Hindlimb muscle (tissue), 1 donor: ENCODE measurements around the gene ZNF546. TPM values are rescaled to one million over a fixed set of nuclear protein-coding genes. Genes with fewer than 3 reads are reported as not detected.
"Not testable (repeated sequence)": the region's sequence is repeated elsewhere in the genome, so short reads cannot be mapped to it uniquely, and the experiment has no call there.

Experiments
- DNase-seq: peaks from one replicate; pipeline ENCODE4 v3.0.0-alpha.2; 2013
- polyA plus RNA-seq: library from polyadenylated mRNA; unstranded; fragments of 120-200 nt; gene quantifications from one replicate; pipeline ENCODE4 v1.2.1, GENCODE V29; 2013; ENCODE audit not compliant: insufficient read length

The ZNF546 gene
- polyA plus RNA-seq: 4.4 TPM

- peak; percentile 92 for DNase-seq
These were observed at the start of gene ZNF546 for GRCh38 chr19:39996811-39997637. ZNF546 (plus strand) TSS chr19:39997060; CDS start chr19:39998327, 1,267 bp downstream.

GRCh38 chr19:39949026-39949747 is 47.7 kb upstream of the ZNF546 start:
- no peak for DNase-seq

GRCh38 chr19:39951065-39951650 is 45.7 kb upstream of the ZNF546 start:
- DNase-seq: no peak

- no peak for DNase-seq
These were observed 45.2 kb upstream of the ZNF546 start for GRCh38 chr19:39951686-39952085.

GRCh38 chr19:39953915-39954314 is 42.9 kb upstream of the ZNF546 start:
- DNase-seq: no peak

GRCh38 chr19:39957886-39958285 is 39.0 kb upstream of the ZNF546 start:
- DNase-seq: not testable (repeated sequence)

GRCh38 chr19:39958942-39959341 is 37.9 kb upstream of the ZNF546 start:
- DNase-seq: not testable (repeated sequence)

GRCh38 chr19:39959407-39959806 is 37.5 kb upstream of the ZNF546 start:
- DNase-seq: not testable (repeated sequence)

- DNase-seq: no peak
These were observed 33.0 kb upstream of the ZNF546 start for GRCh38 chr19:39963898-39964297.

- DNase-seq: no peak
These were observed 30.2 kb upstream of the ZNF546 start for GRCh38 chr19:39966617-39967016.

- no peak for DNase-seq
These were observed 29.3 kb upstream of the ZNF546 start for GRCh38 chr19:39967561-39967960.

- DNase-seq: no peak
These were observed 28.1 kb upstream of the ZNF546 start for GRCh38 chr19:39968789-39969188.

- DNase-seq: no peak
These were observed 27.6 kb upstream of the ZNF546 start for GRCh38 chr19:39969266-39969665.

- DNase-seq: no peak
These were observed 27.0 kb upstream of the ZNF546 start for GRCh38 chr19:39969681-39970424.

GRCh38 chr19:39970425-39970674 is 26.5 kb upstream of the ZNF546 start:
- DNase-seq: no peak

- peak; percentile 99 for DNase-seq
These were observed 26.0 kb upstream of the ZNF546 start, which contains the start of gene PSMC4 for GRCh38 chr19:39970675-39971379. PSMC4 (plus strand) TSS chr19:39971165; CDS start chr19:39971203, 38 bp downstream.

- DNase-seq: no peak
These were observed 25.4 kb upstream of the ZNF546 start for GRCh38 chr19:39971380-39972035.

- DNase-seq: no peak
These were observed 22.3 kb upstream of the ZNF546 start for GRCh38 chr19:39974377-39975155.

- no peak for DNase-seq
These were observed 14.0 kb upstream of the ZNF546 start for GRCh38 chr19:39982883-39983282.

- DNase-seq: no peak
These were observed 13.1 kb upstream of the ZNF546 start for GRCh38 chr19:39983695-39984300.
